Stimulated activated CD8-positive, alpha-beta memory T cell treated with anti-CD3 and anti-CD28 coated beads, Interleukin-15, amount 100 ng/mL, for 1 hour (primary cell): ENCODE results near the gene STX1A.
"Not testable (repeated sequence)": the region's sequence is repeated elsewhere in the genome, so short reads cannot be mapped to it uniquely, and the experiment has no call there.

Experiments
- DNase-seq: peaks from one replicate; pipeline ENCODE4 v3.0.0-alpha.2; 2020; ENCODE audit warnings: low read depth

Gene STX1A

DNA sequence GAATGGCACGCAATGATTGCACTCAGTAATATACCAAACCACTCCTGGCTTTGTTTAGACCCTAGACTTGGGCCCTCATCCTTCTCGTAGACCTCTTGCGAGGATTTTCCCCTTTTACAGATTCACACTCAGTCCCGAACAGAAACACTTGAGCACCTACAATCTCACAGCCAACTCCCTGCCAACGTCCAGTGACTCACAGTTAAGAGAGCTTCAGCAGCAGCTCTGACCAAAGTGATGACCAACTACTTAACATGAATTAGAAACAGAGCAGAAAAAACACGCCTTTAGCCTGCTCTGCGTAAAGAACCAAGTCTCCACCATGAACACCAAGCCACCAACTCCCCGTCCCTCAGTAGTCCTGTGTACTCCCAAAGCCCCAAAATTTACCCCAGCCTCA, 38.4 kb downstream of the STX1A start:
- DNase-seq: no peak

DNA sequence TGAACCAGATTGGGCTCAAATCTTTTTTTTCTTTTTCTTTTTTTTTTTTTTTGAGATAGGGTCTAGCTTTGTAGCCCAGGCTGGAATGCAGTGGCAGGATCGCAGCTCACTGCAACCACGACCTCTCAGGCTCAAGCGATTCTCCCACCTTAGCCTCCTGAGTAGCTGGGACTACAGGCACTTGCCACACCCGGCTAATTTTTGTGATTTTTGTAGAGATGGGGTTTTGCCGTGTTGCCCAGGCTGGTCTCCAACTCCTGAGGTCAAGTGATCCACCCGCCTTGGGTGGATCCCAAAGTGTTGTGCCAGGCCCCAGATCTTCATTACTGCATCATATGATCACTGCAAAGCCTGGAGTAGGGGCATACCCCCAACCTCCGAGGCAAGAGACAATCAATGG, 39.0 kb downstream of the STX1A start:
- no peak for DNase-seq

DNA sequence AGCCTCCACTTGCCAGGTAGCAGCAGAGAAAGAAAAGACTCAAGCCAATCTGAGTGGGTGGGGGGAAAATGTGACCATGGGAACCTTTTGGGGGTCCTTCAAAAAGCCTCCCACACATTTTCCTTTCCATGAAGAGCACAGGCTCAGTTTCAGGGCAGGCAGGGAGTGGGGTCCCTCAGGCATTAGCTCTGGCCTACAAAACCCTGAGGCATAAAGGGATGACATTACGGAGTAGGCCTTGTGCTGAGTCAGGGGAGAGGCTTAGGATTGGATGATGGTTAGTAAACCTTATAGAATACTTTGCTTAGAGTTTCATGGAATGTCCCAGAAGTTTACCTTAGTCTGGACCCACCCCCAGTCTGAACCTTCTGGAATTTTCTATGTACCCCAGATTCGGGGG, 39.8 kb downstream of the STX1A start:
- no peak for DNase-seq

DNA sequence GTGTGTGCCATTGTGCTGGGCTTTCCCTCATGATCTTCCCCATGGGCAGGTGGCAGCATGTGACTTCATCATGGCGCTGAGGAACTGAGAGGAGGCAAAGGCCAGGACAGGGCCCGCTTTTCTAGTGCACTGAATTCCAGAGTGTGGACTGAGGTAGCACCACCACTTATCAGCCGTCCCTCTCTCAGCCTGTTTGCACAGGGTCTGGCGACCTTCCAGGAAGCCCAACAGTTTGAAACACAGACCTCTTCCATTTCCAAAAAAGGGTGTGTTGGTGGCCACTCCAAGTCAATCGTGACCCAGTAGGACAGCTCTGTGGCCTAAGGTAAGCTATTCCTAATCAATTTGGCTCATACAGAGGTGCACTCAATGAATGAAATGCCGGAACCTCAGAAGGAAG, 40.6 kb downstream of the STX1A start:
- no peak for DNase-seq

DNA sequence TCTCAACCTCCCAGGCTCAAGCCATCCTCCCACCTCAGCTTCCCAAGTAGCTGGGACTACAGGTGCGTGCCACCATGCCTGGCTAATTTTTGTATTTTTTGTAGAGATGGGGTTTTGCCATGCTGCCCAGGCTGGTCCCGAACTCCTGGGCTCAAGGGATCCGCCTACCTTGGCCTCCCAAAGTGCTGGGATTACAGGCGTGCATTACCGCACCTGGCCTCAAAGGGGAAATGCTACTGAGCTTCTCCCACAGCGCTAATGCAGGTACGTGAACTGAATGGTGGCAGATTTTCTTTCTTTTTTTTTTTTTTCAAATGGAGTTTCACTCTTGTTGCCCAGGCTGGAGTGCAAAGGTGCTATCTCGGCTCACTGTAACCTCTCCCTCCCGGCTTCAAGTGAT, 43.4 kb downstream of the STX1A start:
- DNase-seq: not testable (repeated sequence)

DNA sequence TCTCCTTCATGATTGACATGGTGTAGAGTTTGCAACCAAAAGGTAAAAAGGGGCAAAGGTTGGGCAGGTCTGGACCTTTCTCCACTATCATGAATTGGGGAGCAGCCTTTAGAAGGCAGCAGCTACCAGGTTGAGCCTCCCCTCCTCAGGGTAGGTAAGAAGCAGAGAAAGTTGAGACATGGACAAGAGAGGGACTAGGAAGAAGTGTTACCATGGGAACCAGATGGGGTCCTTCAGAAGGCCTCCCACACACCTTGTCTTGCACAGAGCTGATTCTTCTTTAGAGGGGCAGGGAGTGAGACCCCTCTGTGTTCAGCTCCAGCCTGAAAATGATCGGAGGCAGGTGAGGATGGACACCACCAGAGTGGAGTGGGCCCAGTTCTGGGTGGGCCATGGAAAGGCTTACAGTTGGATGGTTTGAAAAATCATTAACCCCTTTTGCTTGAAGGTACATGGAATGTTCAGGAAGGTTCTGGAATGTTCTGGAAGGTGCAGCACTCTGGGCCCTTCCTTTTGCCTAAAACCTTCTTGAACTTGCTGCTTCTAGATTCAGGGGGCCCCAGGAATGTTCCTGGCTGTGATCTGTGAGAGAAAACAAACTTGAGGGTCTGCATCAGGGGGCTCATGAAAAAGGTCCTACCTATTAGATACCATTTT, 44.9 kb downstream of the STX1A start:
- DNase-seq: no peak

DNA sequence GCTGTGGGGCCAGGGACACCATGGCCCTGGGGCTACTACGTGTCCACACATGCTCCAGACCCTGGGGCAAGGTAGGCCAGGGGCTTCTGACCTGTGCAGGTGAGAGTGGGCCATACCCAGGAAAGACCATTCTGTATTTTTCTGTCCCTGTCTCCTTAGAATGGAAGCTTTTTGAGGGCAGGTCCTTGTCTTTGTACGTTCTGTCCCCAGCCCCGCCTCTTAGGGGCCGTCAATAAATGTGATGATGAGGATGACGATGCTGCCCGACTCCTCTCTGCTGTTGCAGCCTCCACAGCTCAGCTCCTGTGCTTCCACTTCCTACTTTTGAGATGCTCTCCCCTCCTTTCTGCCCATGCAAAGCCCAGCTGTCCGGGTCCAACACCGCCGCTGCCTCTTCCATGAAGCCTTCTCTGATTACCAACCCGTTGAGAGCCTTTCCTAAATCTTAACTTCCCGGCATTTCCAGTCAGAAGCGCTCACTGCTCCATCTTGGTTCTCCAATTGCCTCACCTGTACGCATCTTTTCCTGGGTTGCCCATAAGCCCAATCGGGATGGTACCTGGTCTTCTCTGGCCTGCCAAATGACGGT, 47.5 kb downstream of the STX1A start:
- no peak for DNase-seq

DNA sequence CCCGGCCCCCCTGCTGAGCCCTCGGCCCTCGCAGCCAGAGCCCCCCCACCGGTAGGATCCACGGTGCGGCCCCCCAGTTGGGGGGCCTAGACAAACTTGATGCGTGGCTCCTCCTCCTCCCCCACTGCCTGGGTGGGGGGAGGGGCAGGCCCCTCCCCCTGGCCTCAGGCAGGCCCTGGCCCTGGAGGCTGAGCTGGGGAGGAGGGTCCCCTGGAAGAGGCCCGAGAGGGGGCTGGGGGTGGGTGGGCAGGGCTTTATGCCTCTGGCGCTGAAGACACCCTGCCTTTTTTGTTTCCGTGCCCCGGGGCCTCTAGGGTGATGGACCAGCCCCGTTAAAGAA, 48.2 kb downstream of the STX1A start:
- DNase-seq: no peak

DNA sequence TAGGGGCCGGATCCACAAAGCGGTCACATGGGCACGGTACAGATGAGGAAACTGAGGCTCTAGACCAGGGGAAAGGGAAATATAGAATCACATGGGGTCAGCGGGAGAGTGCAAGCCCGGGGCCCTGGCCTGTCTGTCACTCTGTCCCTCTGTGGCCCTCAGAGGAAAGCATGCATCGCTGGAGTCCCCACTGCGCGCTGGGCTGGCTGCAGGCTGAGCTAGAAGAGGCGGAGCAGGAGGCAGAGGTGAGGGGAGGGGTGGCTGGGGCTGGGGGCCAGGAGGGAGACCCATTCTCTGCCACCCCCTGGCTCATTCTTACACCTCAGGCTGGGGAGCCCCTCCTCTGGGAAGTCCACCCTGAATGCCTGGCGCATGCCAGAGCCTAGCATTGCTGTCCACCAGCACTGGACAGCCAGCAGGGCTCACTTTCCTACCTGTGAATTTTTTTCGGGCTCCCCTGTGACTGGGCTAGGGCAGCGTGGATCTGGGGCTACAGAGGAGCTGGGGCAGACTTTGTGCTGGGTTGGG, 49.5 kb downstream of the STX1A start:
- no peak for DNase-seq

DNA sequence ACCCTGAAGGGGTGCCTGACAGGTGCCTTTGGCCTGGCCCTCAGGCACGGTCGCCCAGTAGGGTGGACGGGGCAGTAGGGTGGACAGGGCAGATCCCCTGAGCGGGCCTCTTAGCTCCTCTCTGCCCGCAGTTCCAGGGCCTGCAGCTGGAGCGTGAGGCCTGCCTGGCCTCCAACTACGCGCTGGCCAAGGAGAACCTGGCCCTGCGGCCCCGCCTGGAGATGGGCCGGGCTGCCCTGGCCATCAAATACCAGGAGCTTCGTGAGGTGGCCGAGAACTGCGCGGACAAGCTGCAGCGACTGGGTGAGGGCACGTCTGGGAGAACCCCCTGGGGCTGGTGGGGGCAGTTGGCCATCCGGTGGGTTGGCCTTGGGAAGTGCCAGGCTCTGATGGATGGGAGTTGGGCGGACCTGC, 50.2 kb downstream of the STX1A start:
- DNase-seq: no peak

DNA sequence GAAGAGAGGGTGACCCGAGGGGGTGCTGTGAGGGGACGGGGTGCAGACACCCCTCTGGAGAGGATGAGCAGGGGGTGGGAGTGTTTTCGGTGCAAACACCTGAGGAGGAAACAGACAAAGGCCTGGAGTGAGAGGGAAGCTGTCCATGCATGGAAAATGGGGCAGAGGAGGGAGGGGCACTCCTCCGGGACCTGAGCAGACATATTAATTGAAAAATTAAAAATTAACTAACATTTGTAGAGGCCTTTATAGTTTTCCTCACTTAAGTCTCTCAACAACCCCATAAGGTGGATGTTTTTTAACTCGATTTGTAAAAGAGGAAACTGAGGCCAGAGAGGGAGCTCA, 50.6 kb downstream of the STX1A start:
- no peak for DNase-seq

DNA sequence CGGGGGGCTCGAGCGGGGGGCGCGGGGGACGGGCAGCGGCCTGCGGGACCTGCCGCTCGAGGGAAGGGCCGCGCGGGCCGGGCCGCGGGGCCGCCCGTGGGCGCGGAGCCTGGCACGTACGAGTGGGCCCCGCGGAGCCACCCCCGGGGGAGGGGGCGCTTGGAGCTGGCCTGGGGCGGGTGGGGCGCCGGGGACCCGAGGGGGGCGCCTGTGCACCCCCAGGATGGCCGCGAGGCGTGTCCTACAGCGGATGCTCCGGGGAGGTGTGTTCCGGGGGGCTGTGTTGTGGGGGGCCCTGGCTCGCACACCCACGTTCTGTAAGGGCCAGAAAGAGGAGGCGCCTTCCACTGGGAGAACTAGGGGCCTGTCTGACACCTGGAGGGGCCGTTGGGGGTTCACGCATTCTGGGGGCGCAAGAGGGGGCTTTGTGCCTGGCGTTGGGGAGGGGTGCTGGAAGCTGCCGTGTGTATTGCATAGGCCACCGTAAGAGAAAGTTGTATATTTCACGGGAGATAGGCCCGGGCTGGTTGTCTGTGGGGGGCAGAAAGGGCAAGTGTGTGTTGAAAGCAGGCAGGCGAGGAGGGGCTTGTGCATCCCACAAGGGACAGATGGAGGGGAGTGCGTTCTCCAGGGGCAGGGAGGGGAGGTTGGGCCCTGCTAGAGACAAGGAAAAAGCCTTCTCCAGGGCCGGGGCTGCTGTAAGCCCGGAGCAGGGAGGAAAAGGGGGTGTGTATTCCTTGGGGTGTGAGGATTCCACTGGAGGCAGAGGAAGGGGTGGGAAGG, 51.2 kb downstream of the STX1A start:
- no peak for DNase-seq

DNA sequence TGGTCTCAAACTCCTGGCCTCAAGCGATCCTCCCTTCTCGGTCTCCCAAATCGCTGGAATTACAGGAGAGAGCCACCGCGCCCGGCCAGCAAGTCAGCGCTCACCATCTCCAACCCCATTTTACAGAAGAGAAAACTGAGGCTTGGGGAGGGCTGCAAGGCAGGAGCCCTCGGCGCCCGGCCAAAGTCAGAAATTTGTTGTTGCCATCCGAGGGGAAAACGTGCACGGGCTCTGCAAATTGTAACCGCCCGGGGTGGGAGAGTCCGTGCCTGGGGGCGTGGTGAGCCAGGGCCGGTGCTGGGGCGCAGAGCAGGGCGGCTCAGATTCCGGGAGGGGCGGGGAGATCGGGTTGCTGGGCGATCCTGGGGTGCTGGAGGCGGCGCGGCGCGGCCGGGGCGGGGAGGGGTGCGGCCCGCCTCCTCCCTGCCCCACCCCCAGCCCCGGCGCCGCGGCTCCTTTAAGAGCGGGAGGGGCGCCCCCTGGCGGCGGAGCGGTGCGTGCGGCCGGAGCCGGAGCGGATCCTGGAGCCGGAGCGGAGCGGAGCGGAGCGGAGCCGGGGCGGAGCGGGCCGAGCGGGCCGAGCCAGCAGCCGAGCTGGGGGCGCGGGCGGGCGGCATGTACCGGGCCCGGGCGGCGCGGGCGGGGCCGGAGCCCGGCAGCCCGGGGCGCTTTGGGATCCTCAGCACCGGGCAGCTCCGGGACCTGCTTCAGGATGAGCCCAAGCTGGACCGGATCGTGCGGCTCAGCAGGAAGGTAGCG, 51.9 kb downstream of the STX1A start, which contains the start of gene VPS37D:
Gene VPS37D, plus strand, starts transcription at position 488 of the 759 bp plus-strand sequence. Its CDS starts 128 bp downstream, at position 616.
- DNase-seq: peak; percentile 84

DNA sequence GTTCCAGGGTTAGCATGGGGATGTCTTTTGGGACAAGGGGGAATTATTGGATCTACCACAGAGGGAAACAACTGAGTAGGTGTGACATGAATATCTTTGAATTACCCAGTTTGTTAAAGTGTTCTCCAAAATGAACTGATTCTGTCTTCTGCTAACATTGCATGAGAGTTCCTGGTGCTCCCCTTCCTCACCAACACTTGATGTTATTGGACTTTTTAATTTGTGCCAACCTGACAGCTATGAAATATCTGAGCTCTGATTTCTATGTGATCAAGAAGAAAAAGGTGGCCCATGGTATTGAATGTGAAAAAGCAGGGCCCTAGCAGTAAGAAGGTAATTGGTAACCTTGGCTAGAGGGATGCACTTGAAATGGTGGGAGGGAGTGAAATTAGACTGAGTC, 56.4 kb downstream of the STX1A start:
- no peak for DNase-seq

DNA sequence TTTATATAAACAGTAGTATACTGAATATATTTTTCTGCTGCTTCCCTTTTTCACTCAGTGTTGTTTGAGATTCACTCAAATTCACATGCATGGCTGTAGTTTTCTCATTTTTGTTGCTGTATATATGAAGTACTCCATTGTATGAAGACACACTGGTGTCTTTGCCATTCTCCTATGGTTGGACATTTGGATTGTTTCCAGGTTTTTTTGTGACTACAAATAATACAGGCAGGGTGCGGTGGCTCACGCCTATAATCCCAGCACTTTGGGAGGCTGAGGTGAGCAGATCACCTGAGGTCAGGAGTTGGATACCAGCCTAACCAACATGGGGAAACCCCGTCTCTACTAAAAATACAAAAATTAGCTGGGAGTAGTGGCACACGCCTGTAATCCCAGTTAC, 58.9 kb downstream of the STX1A start:
- not testable (repeated sequence) for DNase-seq

DNA sequence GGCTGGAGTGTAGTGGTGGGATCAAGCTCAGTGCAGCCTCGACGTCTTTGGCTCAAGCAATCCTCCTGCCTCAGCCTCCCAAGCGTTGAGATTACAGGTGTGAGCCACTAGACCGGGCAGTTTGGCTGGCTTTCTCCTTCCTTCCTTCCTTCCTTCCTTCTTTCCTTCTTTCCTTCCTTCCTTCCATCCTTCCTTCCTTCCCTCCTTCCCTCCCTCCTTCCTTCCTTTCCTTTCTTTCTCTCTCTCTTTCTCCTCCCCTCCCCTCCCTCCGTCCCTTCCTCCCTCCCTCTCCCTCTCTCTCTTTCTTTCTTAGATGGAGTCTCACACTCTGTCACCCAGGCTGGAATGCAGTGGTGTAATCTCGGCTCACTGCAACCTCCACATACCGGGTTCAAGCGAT, 59.5 kb downstream of the STX1A start:
- DNase-seq: no peak

DNA sequence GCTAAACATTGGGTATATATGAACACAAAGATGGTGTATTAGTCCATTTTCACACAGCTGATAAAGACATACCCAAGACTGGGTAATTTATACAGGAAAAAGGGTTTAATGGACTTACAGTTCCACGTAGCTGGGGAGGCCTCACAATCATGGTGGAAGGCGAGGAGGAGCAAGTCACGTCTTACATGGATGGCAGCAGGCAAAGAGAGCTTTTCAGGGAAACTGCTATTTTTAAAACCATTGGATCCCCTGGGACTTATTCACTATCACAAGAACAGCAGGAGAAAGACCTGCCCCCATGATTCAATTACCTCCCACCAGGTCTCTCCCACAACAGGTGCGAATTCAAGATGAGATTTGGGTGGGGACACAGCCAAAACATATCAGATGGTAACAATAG, 64.2 kb downstream of the STX1A start:
- DNase-seq: not testable (repeated sequence)

DNA sequence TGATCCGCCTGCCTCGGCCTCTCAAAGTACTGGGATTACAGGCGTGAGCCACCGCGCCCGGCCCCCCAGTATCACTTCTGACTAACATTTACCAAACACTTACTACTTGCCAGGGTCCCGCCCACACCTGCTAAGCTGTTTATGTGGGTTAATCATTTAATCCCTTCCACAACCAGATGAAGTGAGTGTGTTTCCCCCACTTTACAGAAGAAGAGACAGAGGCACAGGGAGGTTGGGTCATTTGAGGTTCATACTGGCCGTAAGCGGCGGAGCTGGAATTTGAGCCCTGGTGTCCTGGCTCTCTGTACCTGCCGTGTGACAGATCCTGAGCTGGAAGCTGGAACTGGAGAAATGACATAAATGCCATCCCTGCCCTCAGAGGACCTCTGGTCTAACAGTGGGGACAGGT, 66.9 kb downstream of the STX1A start:
- DNase-seq: no peak

DNA sequence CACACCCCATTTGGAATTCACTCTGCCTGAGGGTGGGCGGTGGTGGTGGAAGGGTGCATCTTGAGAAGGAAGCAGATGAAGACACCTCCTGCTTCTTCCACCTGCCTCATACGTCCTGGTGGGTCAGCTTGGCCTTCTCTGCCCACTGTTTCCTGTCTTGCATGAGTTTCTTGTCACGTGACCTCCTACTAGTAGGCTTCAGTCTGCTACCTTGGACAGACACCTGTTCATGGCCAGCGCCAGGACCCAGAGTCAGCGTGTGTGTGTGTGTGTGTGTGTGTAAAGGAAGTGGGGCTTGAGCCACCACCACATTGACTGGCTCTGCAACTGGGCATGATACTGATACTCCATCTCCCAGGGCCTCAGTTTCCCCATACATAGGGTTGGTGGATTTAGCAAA, 68.9 kb downstream of the STX1A start:
- no peak for DNase-seq

DNA sequence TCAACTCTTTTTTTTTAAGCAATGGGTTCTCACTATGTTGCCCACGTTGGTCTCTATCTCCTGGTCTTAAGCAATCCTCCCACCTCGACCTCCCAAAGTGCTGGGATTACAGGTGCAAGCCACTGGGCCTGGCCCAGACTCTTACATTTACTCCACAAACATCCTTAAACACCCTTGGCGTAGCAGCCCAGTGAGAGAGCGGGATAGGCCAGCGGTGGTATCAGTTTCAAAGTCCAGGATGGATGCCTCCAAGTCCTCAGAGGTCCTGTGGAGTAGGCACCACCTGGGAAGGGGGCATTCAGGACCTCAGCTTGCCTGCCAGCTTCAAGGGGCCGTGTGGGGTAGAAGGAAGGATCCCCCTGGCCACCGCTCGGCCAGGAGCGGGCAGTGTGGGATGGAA, 69.9 kb downstream of the STX1A start:
- no peak for DNase-seq
